ENCODE measurements around the gene MSMB.
"Not testable (repeated sequence)": the region's sequence is repeated elsewhere in the genome, so short reads cannot be mapped to it uniquely, and the experiment has no call there.

The MSMB gene, protein sequence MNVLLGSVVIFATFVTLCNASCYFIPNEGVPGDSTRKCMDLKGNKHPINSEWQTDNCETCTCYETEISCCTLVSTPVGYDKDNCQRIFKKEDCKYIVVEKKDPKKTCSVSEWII

DNA sequence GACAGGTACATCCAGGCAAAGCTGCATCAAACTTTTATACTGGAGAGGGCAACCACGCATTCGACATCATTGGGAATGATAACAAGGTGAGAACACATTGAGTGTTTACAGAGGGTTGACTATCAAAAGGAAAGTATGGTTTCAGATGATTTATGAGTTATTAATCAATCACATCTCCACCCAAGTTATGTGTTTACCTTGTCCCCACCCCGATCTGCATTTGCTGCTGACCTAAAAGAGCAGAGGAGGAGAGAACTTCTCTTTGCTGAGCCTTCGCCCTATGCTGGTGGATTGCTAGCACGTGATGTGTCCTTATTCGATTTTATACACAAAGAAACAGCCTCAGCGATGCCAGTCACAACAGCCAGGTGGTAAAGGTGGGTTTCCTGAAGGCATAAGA, at the start of gene MSMB:
Gene MSMB, minus strand, starts transcription at position 9 of the 400 bp plus-strand sequence. CDS start 32 bp downstream, outside the sequence.
- ATAC-seq = no peak

DNA sequence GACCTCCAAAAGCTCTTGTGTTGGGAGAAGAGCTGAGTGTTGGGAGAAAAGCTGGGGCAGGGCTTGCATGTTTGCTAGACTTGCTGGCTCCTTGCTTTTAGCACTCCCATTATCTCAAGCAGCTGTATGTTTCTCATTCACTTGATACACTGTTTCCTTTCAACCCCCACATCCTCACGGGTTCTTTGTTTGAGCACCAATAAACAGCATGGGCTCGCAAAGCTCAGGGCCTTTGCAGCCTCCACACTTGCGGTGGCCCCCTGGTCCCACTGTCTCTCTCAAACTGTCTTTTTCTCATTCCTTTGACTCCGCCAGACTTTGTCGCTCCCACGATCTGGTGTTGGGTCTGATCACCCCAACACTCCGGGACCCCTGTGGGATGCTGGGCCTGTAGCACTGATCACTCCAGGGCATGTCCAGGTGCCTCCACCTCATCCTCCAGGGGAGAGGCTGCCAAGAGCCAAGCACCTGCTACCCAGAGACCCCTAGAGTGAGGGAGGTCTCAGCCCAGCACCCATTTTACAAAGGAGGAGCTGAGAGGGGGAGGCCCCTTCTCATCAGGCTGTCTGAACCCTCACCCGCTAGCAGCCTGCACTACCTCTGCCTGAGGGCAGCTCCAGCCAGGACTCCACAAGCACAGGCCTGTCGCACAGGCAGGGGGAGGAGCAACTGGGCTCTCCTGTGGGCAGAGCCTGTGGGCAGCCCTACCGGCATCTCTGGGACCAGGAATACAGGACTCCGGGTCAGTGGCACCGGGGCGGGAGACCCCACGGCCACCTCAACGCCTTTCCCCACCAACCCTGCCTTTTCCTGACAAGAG, 49.1 kb upstream of the MSMB start:
- ATAC-seq = no peak

DNA sequence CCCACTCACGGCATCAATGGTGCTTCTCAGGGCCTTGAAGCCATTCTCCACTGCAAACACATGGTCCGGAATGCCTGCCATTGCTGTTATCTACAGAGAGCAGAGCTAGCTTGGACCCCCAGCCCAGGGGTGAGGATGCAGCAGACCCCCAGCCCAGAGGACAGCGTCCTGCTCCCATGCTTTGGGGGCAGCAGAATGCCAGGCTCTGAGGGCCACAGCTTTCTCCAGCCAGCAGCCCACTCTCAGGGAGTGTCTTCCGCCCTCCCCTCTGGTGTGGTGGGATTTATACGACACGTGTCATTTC, 48.1 kb upstream of the MSMB start:
- no peak for ATAC-seq

- peak; percentile 42 to 53 for ATAC-seq
These were observed 47.5 kb upstream of the MSMB start for GRCh38 chr10:46093316-46094196.

DNA sequence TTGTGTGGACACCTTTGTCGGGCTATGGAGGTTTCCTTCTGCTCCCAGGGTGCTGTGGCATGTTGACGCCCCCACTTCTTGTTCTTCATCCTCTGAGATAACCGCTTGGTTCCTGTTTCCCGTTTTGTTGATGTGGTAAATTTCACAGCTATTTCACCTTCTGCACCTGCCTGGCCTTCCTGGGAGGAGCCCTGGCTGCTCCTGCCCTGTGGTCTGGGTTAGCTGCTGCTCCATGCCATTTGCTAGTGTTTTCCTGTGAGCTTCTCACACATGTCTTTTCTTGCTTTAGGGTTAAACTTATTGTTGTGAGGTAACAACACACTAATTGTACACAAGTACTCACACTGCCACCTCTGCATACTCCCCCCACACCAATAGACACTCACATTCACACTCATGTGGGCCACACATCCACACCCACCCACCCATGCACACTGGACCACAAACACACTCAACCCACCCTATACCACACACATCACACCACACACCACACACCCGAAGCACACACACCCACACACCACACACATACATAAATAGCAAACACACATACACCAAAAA, 46.5 kb upstream of the MSMB start:
- ATAC-seq = peak in 1 of 2 donors; percentile 4

GRCh38 chr10:46091828-46092523, 45.9 kb upstream of the MSMB start:
- ATAC-seq = no peak

DNA sequence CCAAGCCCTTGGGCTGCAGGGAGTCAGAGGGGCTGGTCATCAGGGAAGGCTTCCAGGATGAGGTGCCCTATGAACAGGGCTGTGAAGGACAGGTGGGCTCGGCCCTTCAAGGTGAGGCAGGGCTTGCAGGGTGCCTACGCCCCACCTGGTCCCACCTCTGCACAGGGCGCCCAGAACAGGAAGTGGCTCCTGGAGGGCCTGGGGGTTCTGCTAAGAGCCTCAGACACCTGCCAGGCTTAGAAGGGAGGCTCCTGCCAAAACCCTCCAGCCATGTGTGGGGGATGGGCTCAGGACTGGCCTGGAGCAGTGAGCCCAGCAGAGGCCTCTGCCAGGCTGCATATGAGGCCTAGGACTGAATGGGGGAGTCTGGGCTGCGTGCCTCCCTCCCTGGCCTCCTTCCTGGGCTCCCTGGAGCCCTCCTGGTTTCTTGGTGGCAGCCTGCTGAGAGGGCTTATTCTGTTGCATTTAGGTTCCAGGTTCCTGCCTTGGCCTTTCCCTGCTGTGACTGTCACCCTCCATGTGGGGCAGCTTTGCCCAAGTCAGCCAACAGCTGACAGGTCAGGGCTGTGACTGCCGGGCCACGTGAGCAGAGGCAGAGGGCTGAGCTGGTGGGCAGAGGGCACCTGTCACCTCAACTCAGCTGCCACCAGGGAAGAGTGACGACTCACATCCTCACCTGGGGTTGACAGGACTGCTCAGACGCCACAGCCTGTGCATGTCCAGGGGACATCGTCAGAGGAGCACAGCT, 45.2 kb upstream of the MSMB start:
- peak; percentile 6 to 16 for ATAC-seq

DNA sequence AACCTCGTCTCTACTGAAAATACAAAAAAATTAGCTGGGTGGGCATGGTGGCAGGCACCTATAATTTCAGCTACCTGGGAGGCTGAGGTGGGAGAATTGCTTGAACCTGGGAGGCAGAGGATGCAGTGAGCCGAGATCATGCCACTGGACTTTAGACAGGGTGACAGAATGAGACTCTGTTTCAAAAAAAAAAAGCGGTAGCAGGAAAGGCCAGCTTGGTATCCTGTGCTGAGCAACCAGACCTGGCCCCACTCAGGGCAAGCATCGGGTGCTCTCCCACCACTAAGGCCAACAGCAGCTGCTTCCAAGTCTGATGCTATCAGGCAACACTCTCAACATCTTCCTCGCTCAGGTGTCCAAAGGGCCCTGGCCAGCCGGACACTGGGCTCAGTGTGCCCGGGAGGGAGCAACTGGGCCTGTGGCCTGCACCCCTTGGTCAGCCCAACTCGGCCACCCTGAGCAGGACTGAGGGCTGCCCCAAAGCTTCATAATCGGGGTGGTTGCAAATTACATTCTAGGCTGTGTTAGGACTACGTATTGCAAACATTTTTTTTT, 44.3 kb upstream of the MSMB start:
- no peak for ATAC-seq

- ATAC-seq = not testable (repeated sequence)
These were observed 41.3 kb upstream of the MSMB start for GRCh38 chr10:46087381-46087780.

DNA sequence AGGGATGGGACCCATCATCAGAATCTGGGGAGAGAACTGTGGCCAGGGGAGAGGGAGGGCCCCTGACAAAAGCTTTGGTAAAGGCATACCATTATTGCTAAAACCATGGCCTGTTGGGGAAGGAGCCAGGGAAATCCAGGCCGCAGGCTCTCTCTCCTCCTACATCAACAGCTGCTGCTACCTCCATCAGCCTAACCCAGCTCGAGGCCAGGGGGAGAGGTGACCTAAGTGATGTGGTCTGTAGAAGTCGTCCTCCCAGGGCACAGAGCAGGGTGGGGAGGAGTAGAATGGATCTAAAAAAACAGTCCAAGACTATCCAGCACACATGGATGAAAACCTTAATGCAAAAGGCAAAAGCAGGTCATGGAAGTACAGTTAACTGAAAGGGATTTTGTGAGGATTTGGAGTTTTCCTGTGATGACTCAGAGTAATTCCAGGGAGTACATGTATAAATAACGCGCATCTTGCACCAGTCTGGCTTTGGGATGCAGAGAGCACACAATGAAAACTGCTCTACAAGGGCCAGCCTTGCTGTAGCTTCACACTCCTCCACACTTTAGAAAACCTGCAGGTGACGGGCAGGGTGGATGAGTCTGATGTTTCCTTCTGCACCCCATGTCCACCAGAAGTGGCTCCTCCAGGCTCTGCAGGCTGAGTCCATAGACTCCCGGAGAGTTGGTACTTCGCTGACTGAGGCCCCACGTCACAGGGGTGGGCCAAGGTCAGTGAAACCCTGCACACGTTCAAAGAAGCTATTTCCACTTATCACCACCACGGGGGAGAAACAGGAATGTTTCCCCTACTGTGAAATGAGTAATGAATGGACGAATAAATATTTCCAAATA, 38.5 kb upstream of the MSMB start:
- ATAC-seq = no peak

GRCh38 chr10:46080886-46081285, 34.8 kb upstream of the MSMB start:
- no peak for ATAC-seq

DNA sequence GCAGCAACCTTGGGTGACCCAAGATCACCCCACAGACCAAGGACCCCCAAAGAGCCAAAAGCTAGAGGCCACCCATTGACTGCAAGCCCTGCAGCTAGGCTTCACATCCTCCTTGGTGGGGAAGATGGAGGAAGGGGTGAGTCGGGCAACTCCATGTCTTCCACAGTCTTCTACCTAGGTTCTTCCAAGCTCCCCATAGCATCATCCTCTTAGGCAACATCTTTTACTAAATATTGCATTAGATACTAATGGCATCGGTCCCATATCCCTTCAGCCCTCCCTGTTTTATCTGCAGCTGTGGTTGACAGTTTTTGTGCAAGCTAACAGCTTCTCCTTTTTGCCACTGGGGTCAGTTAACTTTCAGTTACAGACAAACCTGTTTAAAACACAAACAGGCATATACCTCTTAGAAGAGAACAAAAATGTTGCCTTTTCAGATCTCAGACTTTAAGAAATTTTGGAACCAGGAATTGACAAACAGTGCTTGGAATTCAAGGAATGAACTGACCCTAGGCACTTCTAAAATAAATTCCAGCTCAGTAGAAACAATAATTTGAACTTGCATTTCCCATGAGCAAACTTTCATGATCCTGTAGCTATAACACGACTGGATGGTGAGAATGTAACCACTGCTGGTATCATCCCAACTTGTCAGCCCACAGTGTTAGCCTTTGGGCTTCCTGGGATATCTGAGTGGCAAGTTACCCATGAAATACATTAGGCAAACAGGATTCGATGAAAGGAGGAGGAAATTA, 33.9 kb upstream of the MSMB start:
- ATAC-seq = no peak

- ATAC-seq = no peak
These were observed 31.8 kb upstream of the MSMB start for GRCh38 chr10:46077731-46078413.

- ATAC-seq = no peak
These were observed 31.1 kb upstream of the MSMB start for GRCh38 chr10:46077141-46077554.

GRCh38 chr10:46075869-46076268, 29.8 kb upstream of the MSMB start:
- no peak for ATAC-seq

- ATAC-seq = no peak
These were observed 28.3 kb upstream of the MSMB start for GRCh38 chr10:46074196-46074946.

- ATAC-seq = no peak
These were observed 27.5 kb upstream of the MSMB start for GRCh38 chr10:46073564-46073963.

DNA sequence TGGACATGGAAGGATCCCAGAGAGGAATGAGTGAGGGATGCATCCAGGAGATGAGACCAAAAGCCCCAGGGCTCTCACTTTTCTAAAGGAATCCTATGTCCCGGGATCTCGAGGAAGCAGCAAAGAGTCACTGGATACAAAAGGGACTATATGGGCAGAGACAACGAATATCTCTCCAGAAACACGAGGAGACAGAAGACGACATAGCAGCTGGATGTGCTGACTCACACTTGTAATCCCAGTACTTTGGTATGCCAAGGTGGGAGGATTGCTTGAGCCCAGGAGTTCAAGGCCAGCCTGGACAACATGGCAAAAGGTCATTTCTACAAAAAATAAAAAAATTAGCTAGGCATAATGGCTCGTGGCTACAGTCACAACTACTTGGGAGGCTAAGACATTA, 24.7 kb upstream of the MSMB start:
- no peak for ATAC-seq
